Measurements from ENCODE around the gene LPP.

DNA sequence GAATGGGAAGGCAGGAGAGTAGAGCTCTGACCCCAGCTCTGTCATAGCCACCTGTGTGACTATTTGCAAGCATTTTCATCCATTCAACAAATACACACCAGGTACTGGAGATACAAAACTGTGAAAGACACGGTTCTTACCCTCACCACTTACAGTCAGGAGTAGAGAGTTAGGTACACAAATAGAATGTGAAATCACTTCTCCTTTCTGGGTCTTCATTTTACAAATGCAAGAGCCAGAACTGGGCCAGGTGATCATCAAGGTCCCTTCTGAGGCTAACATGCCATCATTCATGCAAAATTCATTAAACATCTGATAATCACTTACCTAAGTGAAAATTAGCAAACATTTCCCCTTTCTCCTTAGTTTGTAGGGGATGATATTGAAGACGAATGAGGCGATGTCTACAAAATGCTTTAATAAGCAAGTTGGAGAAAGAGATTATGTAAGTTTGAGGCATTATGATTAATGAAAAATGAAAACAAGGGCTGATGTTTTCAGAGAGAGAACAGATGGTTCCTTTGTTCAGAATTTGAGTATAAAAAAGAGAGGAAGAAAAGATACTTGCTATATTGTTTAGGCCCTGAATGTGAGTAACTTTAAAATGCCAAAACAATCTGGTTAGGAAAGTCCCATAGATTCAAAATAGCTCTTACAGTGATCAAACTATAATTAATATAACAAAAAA, 88.6 kb downstream of the LPP start:
- no peak for TF ChIP-seq FOXM1 (IDR thresholded peaks at IDR 0.05; ENCODE audit: borderline replicate concordance)
- TF ChIP-seq ARNT (IDR thresholded peaks at IDR 0.05), result no peak
- TF ChIP-seq ZNF384 (IDR thresholded peaks at IDR 0.05), result no peak
- TF ChIP-seq LEF1 (IDR thresholded peaks at IDR 0.05; ENCODE audit: borderline replicate concordance), result no peak
- TF ChIP-seq ELF4 (IDR thresholded peaks at IDR 0.05), result no peak
- no peak for TF ChIP-seq SP1 (IDR thresholded peaks at IDR 0.05)
- TF ChIP-seq SUZ12 (IDR thresholded peaks at IDR 0.05), result no peak
- no peak for TF ChIP-seq FOXA1 (IDR thresholded peaks at IDR 0.05)
- TF ChIP-seq BHLHE40 (IDR thresholded peaks at IDR 0.05; ENCODE audit: borderline replicate concordance), result no peak
- TF ChIP-seq, protein P1, sequence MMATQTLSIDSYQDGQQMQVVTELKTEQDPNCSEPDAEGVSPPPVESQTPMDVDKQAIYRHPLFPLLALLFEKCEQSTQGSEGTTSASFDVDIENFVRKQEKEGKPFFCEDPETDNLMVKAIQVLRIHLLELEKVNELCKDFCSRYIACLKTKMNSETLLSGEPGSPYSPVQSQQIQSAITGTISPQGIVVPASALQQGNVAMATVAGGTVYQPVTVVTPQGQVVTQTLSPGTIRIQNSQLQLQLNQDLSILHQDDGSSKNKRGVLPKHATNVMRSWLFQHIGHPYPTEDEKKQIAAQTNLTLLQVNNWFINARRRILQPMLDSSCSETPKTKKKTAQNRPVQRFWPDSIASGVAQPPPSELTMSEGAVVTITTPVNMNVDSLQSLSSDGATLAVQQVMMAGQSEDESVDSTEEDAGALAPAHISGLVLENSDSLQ (IDR thresholded peaks at IDR 0.05), result no peak
